Measurements from ENCODE around the gene THRB. TPM values are rescaled to one million over a fixed set of nuclear protein-coding genes. Genes with fewer than 3 reads are reported as not detected.

THRB gene
- total and polyA plus RNA-seq, 2 experiments from 2014 or later: 26.8 to 60.0 TPM

DNA sequence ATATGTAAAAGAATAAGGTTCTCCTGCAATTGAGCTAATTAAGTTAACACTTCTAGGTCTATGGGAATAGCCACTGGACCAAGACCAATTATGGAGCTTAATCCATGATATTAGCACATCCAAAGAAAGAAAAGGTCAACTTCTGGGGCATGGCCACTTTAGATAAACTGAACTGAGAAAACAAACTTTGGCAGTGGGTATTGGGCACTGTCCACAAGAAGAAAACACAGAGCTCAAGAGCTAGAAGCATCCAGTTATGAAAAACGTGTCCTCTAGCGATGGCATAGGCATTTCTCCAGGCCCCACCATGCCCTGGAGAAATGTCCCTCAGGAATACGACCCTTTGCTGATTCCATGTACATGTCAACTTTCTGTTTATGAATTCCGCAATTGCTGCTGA lies 87.8 kb downstream of the THRB start:
- H2AFZ ChIP-seq: no peak overlapping the region
- H4K20me1 ChIP-seq (ENCODE audit: insufficient read depth, poor library complexity, severe bottlenecking): no peaks in the 10 kb centered on the region
- H3K27ac ChIP-seq: no peak overlapping the region
- no peaks in the 10 kb centered on the region for H3K36me3 ChIP-seq (replicated peaks; ENCODE audit: insufficient read depth, low read depth)
- H3K4me3 ChIP-seq: no peak overlapping the region
- no peaks in the 10 kb centered on the region for H3K27me3 ChIP-seq
- H3K4me1 ChIP-seq (ENCODE audit: insufficient read depth): peaks cover 3% of the 10 kb centered on the region
- no peak overlapping the region for H3K4me2 ChIP-seq
- peaks cover 77% of the 10 kb centered on the region for H3K79me2 ChIP-seq
- TF ChIP-seq EZH2phosphoT487 (IDR thresholded peaks at IDR 0.05; ENCODE audit: low read depth, severe bottlenecking, unreplicated experiment) (no peak), EZH2 (IDR thresholded peaks at IDR 0.05; ENCODE audit: borderline replicate concordance) (no peak)
- TF ChIP-seq, protein P1, sequence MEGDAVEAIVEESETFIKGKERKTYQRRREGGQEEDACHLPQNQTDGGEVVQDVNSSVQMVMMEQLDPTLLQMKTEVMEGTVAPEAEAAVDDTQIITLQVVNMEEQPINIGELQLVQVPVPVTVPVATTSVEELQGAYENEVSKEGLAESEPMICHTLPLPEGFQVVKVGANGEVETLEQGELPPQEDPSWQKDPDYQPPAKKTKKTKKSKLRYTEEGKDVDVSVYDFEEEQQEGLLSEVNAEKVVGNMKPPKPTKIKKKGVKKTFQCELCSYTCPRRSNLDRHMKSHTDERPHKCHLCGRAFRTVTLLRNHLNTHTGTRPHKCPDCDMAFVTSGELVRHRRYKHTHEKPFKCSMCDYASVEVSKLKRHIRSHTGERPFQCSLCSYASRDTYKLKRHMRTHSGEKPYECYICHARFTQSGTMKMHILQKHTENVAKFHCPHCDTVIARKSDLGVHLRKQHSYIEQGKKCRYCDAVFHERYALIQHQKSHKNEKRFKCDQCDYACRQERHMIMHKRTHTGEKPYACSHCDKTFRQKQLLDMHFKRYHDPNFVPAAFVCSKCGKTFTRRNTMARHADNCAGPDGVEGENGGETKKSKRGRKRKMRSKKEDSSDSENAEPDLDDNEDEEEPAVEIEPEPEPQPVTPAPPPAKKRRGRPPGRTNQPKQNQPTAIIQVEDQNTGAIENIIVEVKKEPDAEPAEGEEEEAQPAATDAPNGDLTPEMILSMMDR (IDR thresholded peaks at IDR 0.05; ENCODE audit: poor library complexity): no peak
- no peaks in the 10 kb centered on the region for H3K9me2 ChIP-seq (replicated peaks; ENCODE audit: insufficient read depth)
- no peak for DNase-seq (ENCODE audit: low spot score)
- 93% methylated on average over 4 of the region's 4 CpGs for WGBS (ENCODE audit: low lambda C conversion rate, missing lambda C conversion rate)
- H3K9me3 ChIP-seq (ENCODE audit: low read depth): no peaks in the 10 kb centered on the region

DNA sequence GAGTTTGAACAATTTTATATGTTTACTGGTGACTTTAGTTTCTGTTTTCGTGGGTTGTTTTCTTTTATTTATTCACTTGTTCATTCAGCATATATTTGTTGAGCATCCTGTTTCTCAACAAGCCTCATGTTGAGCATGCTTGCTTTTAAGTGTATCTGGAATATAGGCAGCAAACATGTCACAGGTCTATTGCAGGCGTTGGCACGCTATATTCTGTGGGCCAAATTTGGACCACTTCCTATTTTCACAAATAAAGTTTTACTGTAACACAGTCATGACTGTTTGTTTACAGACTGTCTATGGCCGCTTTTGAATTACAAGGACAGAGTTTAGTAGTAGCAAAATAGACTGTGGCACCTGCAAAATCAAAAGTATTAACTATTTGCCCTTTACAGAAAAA lies 89.6 kb downstream of the THRB start:
- Histone ChIP-seq H3K9me2 (replicated peaks; ENCODE audit: insufficient read depth) (no peaks in the 10 kb centered on the region), H3K36me3 (replicated peaks; ENCODE audit: insufficient read depth, low read depth) (no peaks in the 10 kb centered on the region), H3K27me3 (no peaks in the 10 kb centered on the region), H3K27ac (no peak overlapping the region), H2AFZ (no peak overlapping the region), H3K79me2 (peaks cover 71% of the 10 kb centered on the region), H3K4me2 (no peak overlapping the region), H3K4me1 (ENCODE audit: insufficient read depth) (peaks cover 21% of the 10 kb centered on the region), H4K20me1 (ENCODE audit: insufficient read depth, poor library complexity, severe bottlenecking) (no peaks in the 10 kb centered on the region), H3K4me3 (no peak overlapping the region), H3K9me3 (ENCODE audit: low read depth) (no peaks in the 10 kb centered on the region)
- DNase-seq (ENCODE audit: low spot score): no peak
- TF ChIP-seq EZH2phosphoT487 (IDR thresholded peaks at IDR 0.05; ENCODE audit: low read depth, severe bottlenecking, unreplicated experiment) (no peak), EZH2 (IDR thresholded peaks at IDR 0.05; ENCODE audit: borderline replicate concordance) (no peak)
- TF ChIP-seq, protein P1 (IDR thresholded peaks at IDR 0.05; ENCODE audit: poor library complexity): no peak
- 89% methylated on average over 4 of the region's 4 CpGs for WGBS (ENCODE audit: low lambda C conversion rate, missing lambda C conversion rate)

DNA sequence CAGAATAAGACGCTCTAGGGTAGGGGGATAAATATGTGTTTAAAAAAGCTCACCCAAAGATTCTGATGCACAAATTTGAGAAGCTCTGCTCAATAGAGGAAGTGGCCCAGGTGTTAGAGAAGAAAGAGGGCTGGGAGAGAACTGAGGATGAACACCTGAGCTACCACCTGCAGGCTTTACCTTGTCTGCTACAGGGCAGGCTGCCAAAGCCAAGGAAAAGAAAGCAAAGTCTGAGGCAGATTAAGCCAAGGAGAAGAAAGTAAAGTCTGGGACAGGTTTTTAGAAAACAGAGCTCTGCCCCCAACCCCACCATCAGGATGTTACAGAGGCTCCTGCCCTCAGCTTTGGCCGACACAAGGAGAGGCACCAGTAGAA lies 92.9 kb downstream of the THRB start:
- H4K20me1 ChIP-seq (ENCODE audit: insufficient read depth, poor library complexity, severe bottlenecking): no peaks in the 10 kb centered on the region
- peaks cover 24% of the 10 kb centered on the region for H3K4me1 ChIP-seq (ENCODE audit: insufficient read depth)
- no peaks in the 10 kb centered on the region for H3K9me3 ChIP-seq (ENCODE audit: low read depth)
- peak overlapping the region; percentile 38 for H3K27ac ChIP-seq
- H2AFZ ChIP-seq: no peak overlapping the region
- peaks cover 61% of the 10 kb centered on the region for H3K79me2 ChIP-seq
- peak overlapping the region; percentile 53 for H3K4me2 ChIP-seq
- no peak overlapping the region for H3K4me3 ChIP-seq
- 44% methylated on average over 2 of the region's 2 CpGs for WGBS (ENCODE audit: low lambda C conversion rate, missing lambda C conversion rate)
- DNase-seq (ENCODE audit: low spot score): no peak
- TF ChIP-seq EZH2 (IDR thresholded peaks at IDR 0.05; ENCODE audit: borderline replicate concordance) (no peak), EZH2phosphoT487 (IDR thresholded peaks at IDR 0.05; ENCODE audit: low read depth, severe bottlenecking, unreplicated experiment) (no peak)
- TF ChIP-seq, protein P1 (IDR thresholded peaks at IDR 0.05; ENCODE audit: poor library complexity): no peak
- H3K27me3 ChIP-seq: no peaks in the 10 kb centered on the region
- no peaks in the 10 kb centered on the region for H3K36me3 ChIP-seq (replicated peaks; ENCODE audit: insufficient read depth, low read depth)
- H3K9me2 ChIP-seq (replicated peaks; ENCODE audit: insufficient read depth): no peaks in the 10 kb centered on the region
